HEK293 (cell line): Measurements from ENCODE around the gene CUEDC1.

Experiments
- CTCF ChIA-PET: fragments of 350-600 bp; formaldehyde crosslinking; extraction: SDS; loops from one replicate; lab custom pipeline; 2021; ENCODE audit warnings: antibody characterized with exemption; lab: Yijun Ruan, JAX
- POLR2A ChIA-PET: fragments of 300-600 bp; formaldehyde crosslinking; extraction: SDS; loops from one replicate; lab custom pipeline; 2020; ENCODE audit warnings: antibody characterized with exemption, inconsistent platforms; lab: Yijun Ruan, JAX
- H3K27ac ChIP-seq: fragments of 200-500 bp; sonication (Bioruptor generic); 2 replicates; pipeline ENCODE4 v1.5.1; 2014; ENCODE audit warnings: low read depth, low read length, control low read depth, inconsistent platforms; ENCODE audit errors: extremely low read depth
- H3K36me3 ChIP-seq, 2 experiments: fragments of 200-500 bp in 1 of 2; sonication (Bioruptor generic) in 1 of 2; 1 replicate in 1 of 2; 2 replicates in 1 of 2; pipeline ENCODE4 v1.5.1; 2014 to 2017; ENCODE audit warnings: inconsistent platforms in 2 of 2, low read length in 2 of 2; ENCODE audit not compliant: control insufficient read depth in 2 of 2, insufficient read depth in 1 of 2
- H3K4me1 ChIP-seq: fragments of 200-500 bp; sonication (Bioruptor generic); 2 replicates; pipeline ENCODE4 v1.5.1; 2014; ENCODE audit warnings: mild to moderate bottlenecking, low read length, inconsistent platforms; ENCODE audit not compliant: control insufficient read depth, insufficient read depth
- H3K4me3 ChIP-seq: 2 replicates; pipeline ENCODE4 v1.5.1; 2011; ENCODE audit warnings: low read depth, mild to moderate bottlenecking, control low read depth, low read length, moderate library complexity
- H3K9me3 ChIP-seq: fragments of 200-500 bp; sonication (Bioruptor generic); 2 replicates; pipeline ENCODE4 v1.5.1; 2014; ENCODE audit warnings: low read depth, low read length, inconsistent platforms; ENCODE audit not compliant: control insufficient read depth, insufficient read depth
- EGR2 ChIP-seq: fragments of 450-650 bp; formaldehyde crosslinking; IDR thresholded peaks from 2 replicates; pipeline ENCODE4 v1.5.1; 2016; ENCODE audit warnings: low read depth, missing biosample characterization, missing genetic modification characterization
- GLI2 ChIP-seq: fragments of 450-650 bp; formaldehyde crosslinking; IDR thresholded peaks from 2 replicates; pipeline ENCODE4; 2017; ENCODE audit warnings: missing biosample characterization, missing genetic modification characterization, low read depth, borderline replicate concordance
- GLIS1 ChIP-seq: fragments of 450-650 bp; formaldehyde crosslinking; IDR thresholded peaks from 2 replicates; pipeline ENCODE4 v1.5.1; 2016; ENCODE audit warnings: missing biosample characterization, missing genetic modification characterization
- KLF1 ChIP-seq: fragments of 450-650 bp; formaldehyde crosslinking; IDR thresholded peaks from 2 replicates; pipeline ENCODE4 v1.5.1; 2016; ENCODE audit warnings: missing biosample characterization, missing genetic modification characterization
- PRDM4 ChIP-seq: fragments of 450-650 bp; formaldehyde crosslinking; IDR thresholded peaks from 2 replicates; pipeline ENCODE4 v1.5.1; 2017; ENCODE audit warnings: missing biosample characterization, missing genetic modification characterization
- ZBTB44 ChIP-seq: fragments of 450-650 bp; IDR thresholded peaks from 2 replicates; pipeline ENCODE4 v1.5.1; 2018; ENCODE audit warnings: missing biosample characterization, mild to moderate bottlenecking, missing genetic modification characterization
- ZBTB7A ChIP-seq: fragments of 450-650 bp; formaldehyde crosslinking; IDR thresholded peaks from 2 replicates; pipeline ENCODE4 v1.5.1; 2016; ENCODE audit warnings: low read depth, missing biosample characterization, missing genetic modification characterization
- ZFP41 ChIP-seq: fragments of 450-650 bp; formaldehyde crosslinking; IDR thresholded peaks from 2 replicates; pipeline ENCODE4 v1.5.1; 2016; ENCODE audit warnings: missing biosample characterization, missing genetic modification characterization, borderline replicate concordance
- ZNF16 ChIP-seq: fragments of 450-650 bp; formaldehyde crosslinking; IDR thresholded peaks from 2 replicates; pipeline ENCODE4 v1.5.1; 2016; ENCODE audit warnings: low read depth, missing biosample characterization, missing genetic modification characterization
- ZNF24 ChIP-seq: fragments of 450-650 bp; formaldehyde crosslinking; IDR thresholded peaks from 2 replicates; pipeline ENCODE4 v1.5.1; 2016; ENCODE audit warnings: missing biosample characterization, missing genetic modification characterization
- ZNF366 ChIP-seq: fragments of 450-650 bp; formaldehyde crosslinking; conservative IDR thresholded peaks from 2 replicates; pipeline ENCODE4 v1.5.1; 2016; ENCODE audit warnings: missing biosample characterization, missing genetic modification characterization
- ZNF449 ChIP-seq: fragments of 450-650 bp; formaldehyde crosslinking; IDR thresholded peaks from 2 replicates; pipeline ENCODE4 v1.5.1; 2017; ENCODE audit warnings: missing biosample characterization, mild to moderate bottlenecking, missing genetic modification characterization, moderate library complexity
- ZNF555 ChIP-seq: fragments of 450-650 bp; formaldehyde crosslinking; conservative IDR thresholded peaks from 2 replicates; pipeline ENCODE4 v1.5.1; 2017; ENCODE audit warnings: missing biosample characterization, mild to moderate bottlenecking, missing genetic modification characterization, inconsistent platforms
- ZNF600 ChIP-seq: fragments of 450-650 bp; formaldehyde crosslinking; IDR thresholded peaks from 2 replicates; pipeline ENCODE4 v1.5.1; 2016; ENCODE audit warnings: missing biosample characterization, missing genetic modification characterization
- ZNF629 ChIP-seq: fragments of 450-650 bp; formaldehyde crosslinking; IDR thresholded peaks from 2 replicates; pipeline ENCODE4 v1.5.1; 2017; ENCODE audit warnings: missing biosample characterization, missing genetic modification characterization
- ZNF660 ChIP-seq: fragments of 450-650 bp; IDR thresholded peaks from 2 replicates; pipeline ENCODE4 v1.5.1; 2018; ENCODE audit warnings: missing biosample characterization, mild to moderate bottlenecking, missing genetic modification characterization
- ZNF670 ChIP-seq: fragments of 450-650 bp; formaldehyde crosslinking; IDR thresholded peaks from 2 replicates; pipeline ENCODE4 v1.5.1; 2016; ENCODE audit warnings: missing biosample characterization, missing genetic modification characterization, low read depth
- ZNF830 ChIP-seq: fragments of 450-650 bp; IDR thresholded peaks from 2 replicates; pipeline ENCODE4 v1.5.0; 2018; ENCODE audit warnings: missing biosample characterization, missing genetic modification characterization, low read depth, mild to moderate bottlenecking, moderate library complexity

Gene CUEDC1

GRCh38 chr17:57953219-57953618 lies 2.0 kb downstream of the CUEDC1 start (continued):
- no peak for TF ChIP-seq ZNF24 (tag by site-specific recombination)
- TF ChIP-seq ZNF670 (tag by site-specific recombination): no peak
- TF ChIP-seq ZNF830 (tag by site-specific recombination): no peak

- no peak for TF ChIP-seq GLI2 (tag by site-specific recombination)
- no peak for TF ChIP-seq ZNF555 (tag by site-specific recombination)
- TF ChIP-seq KLF1 (tag by site-specific recombination): peak; percentile 82
- no peak for TF ChIP-seq ZNF366 (tag by site-specific recombination)
- 0 out of 2 replicates have a peak, but pooled peaks have one; percentile 42 for TF ChIP-seq PRDM4
- no peak for TF ChIP-seq ZBTB44
- TF ChIP-seq ZNF449: no peak
- no peak for TF ChIP-seq ZNF629 (tag by site-specific recombination)
- no peak for TF ChIP-seq ZNF660 (tag by site-specific recombination)
- TF ChIP-seq GLIS1 (tag by site-specific recombination): no peak
- 0 out of 2 replicates have a peak, but pooled peaks have one; percentile 9 for TF ChIP-seq ZNF600 (tag by site-specific recombination)
- no peak for TF ChIP-seq ZBTB7A (tag by site-specific recombination)
- 0 out of 2 replicates have a peak, but pooled peaks have one; percentile 9 for TF ChIP-seq EGR2 (tag by site-specific recombination)
- TF ChIP-seq ZNF16 (tag by site-specific recombination): no peak
- no peak for TF ChIP-seq ZFP41 (tag by site-specific recombination)
- TF ChIP-seq, all 188 proteins: peak for 4
- Histone ChIP-seq H3K4me3 (no peak overlapping the region), H3K9me3 (no peaks in the 10 kb centered on the region), H3K27ac (no peak overlapping the region), H3K4me1 (peaks cover 56% of the 10 kb centered on the region), H3K36me3 (no peaks in the 10 kb centered on the region)
- ChIA-PET CTCF (interaction anchor here (1.0 to 6.0 kb wide), 6 partner anchors 10 to 91 kb away, joined by 4 to 38 read pairs (median 10); no protein-coding TSS in a partner anchor), POLR2A (interaction anchor here (1.9 to 2.1 kb wide), 2 partner anchors 14 to 58 kb away, joined by 6 to 13 read pairs; partner anchors contain the start of gene SRSF1)
Observed at GRCh38 chr17:57949649-57950048, 5.6 kb downstream of the CUEDC1 start.
